ENCODE measurements around the gene AFAP1L2. TPM values are rescaled to one million over a fixed set of nuclear protein-coding genes. Genes with fewer than 3 reads are reported as not detected.

AFAP1L2 gene
- total and polyA plus RNA-seq, 7 experiments from 2014 or later, result 0.56 to 3.0 (median 1.5) TPM

DNA sequence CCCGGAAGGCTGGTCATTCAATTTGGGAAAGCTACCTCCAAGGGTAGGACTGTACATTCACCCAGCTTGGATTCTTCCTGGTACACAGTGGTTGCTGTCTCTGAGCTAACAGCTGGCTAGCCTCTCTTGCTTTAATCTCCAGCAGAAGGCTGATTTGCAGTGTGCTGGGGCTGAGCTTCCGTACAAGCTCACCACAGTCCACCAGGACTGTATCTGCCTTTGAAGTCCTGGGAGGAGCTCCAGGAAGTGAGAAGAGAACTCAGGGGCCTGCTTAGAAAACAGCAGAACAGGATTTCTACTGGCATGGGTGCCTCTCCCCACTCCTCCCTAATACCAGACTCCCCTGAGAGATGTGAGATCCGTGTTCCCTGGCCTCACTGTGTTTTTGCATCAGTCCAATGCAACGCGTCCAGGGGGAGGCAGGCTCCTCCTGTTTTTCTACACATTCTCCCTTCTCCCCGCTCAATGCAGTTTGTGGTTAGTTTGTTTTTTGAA lies 6.6 kb downstream of the AFAP1L2 start:
- H3K27me3 ChIP-seq (ENCODE audit: control insufficient read depth in 2 of 2, insufficient read depth in 2 of 2, low read length in 2 of 2), result peaks cover 0 to 4% of the 10 kb centered on the region in 2 donors
- no peaks in the 10 kb centered on the region for H3K9me3 ChIP-seq (ENCODE audit: control insufficient read depth in 2 of 3, low read length in 3 of 3)
- peak overlapping the region in 1 of 10 donors; percentile 7 for H3K4me3 Mint-ChIP-seq
- no peak overlapping the region for H3K4me3 ChIP-seq (ENCODE audit: low read length)
- H3K27ac Mint-ChIP-seq, result no peak overlapping the region
- ChIA-PET CTCF (no interaction called here), POLR2A (no interaction called here)
- H3K27me3 Mint-ChIP-seq, result peaks cover 32 to 80% (median 65%) of the 10 kb centered on the region in 5 donors
- no peak overlapping the region for H3K27ac ChIP-seq (ENCODE audit: low read depth, low read length)
- H3K9me3 Mint-ChIP-seq, result no peaks in the 10 kb centered on the region
- no peaks in the 10 kb centered on the region for H3K4me1 ChIP-seq (ENCODE audit: control insufficient read depth in 2 of 2, insufficient read depth in 2 of 2, low read length in 2 of 2)
- no peaks in the 10 kb centered on the region for H3K36me3 ChIP-seq (ENCODE audit: control insufficient read depth in 2 of 3, insufficient read depth in 3 of 3, low read length in 3 of 3)
- no peak for DNase-seq
- H3K4me1 Mint-ChIP-seq, result peaks cover 0 to 20% (median 3%) of the 10 kb centered on the region in 7 donors
- intact Hi-C loops (cut with micrococcal nuclease), result no loop called here
- no peaks in the 10 kb centered on the region for H3K36me3 Mint-ChIP-seq
- no peak for ATAC-seq

DNA sequence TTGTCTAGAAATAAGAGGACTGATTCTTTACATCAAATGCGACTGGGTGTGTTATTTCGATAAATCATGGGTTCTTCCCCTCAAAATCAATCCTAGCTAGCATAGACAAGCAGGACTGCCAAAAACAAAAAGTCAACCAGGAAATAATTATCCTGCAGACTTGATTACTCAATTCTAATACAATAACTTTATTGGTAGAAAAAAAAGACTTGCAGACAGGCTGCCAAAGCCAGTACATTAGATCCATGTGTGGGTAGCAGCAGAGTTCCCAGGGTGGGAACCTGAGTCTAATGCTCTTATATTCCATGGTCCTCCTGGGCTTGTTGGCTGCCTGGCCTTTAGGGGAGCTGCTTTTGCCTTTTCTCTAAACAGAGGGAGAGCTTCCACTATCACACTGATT lies 7.8 kb downstream of the AFAP1L2 start:
- Histone ChIP-seq H3K4me3 (ENCODE audit: low read length) (no peak overlapping the region), H3K36me3 (ENCODE audit: control insufficient read depth in 2 of 3, insufficient read depth in 3 of 3, low read length in 3 of 3) (no peaks in the 10 kb centered on the region), H3K4me1 (ENCODE audit: control insufficient read depth in 2 of 2, insufficient read depth in 2 of 2, low read length in 2 of 2) (no peaks in the 10 kb centered on the region), H3K27ac (ENCODE audit: low read depth, low read length) (no peak overlapping the region), H3K9me3 (ENCODE audit: control insufficient read depth in 2 of 3, low read length in 3 of 3) (no peaks in the 10 kb centered on the region), H3K27me3 (ENCODE audit: control insufficient read depth in 2 of 2, insufficient read depth in 2 of 2, low read length in 2 of 2) (peaks cover 0 to 4% of the 10 kb centered on the region in 2 donors)
- Mint-ChIP-seq H3K4me3 (no peak overlapping the region), H3K27me3 (peaks cover 20 to 68% (median 53%) of the 10 kb centered on the region in 5 donors), H3K36me3 (no peaks in the 10 kb centered on the region), H3K27ac (no peak overlapping the region), H3K4me1 (peaks cover 0 to 20% (median 0%) of the 10 kb centered on the region in 7 donors), H3K9me3 (peaks cover 0 to 1% (median 0%) of the 10 kb centered on the region in 11 donors)
- intact Hi-C loops (cut with micrococcal nuclease), result no loop called here
- ChIA-PET POLR2A (no interaction called here), CTCF (interaction anchor here (1.0 kb wide), 1 partner anchor 64 kb away, joined by 3 read pairs; no protein-coding TSS in a partner anchor)
- DNase-seq (no peak), ATAC-seq (no peak)

DNA sequence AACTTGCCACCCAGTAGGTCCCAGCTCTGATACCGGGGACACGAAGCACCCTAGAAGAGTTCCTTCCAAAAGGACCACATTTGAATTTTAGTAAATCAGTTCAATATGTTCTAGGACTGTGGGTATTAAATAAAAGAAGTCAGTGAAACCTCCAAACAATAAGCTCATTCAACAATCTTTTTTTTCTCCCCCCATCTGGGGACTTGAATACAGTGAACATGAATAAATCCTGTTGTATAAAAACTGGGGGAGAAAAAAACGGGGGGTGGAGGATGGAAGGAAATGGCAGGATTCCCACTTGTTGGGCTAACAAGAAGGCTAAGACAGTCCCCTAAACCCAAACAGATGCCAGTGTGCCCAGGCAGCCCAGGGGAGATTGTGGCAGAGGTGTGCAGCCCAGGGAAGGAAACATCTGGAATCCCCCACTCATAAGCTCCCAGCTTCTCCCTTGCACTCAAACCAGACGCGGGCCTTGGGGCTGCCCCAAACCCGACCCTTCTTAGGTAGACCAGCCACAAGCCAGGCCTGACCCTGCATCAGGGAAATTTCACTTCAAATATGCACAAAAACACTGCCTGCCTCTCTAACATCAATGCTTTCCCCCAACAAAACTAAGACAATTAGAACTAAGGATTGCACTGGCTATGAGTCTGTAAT lies 8.8 kb downstream of the AFAP1L2 start:
- H3K4me3 ChIP-seq (ENCODE audit: low read length), result no peak overlapping the region
- Mint-ChIP-seq H3K27me3 (peaks cover 10 to 59% (median 43%) of the 10 kb centered on the region in 5 donors), H3K4me1 (peaks cover 0 to 20% (median 0%) of the 10 kb centered on the region in 7 donors), H3K4me3 (no peak overlapping the region), H3K27ac (no peak overlapping the region), H3K36me3 (no peaks in the 10 kb centered on the region), H3K9me3 (peaks cover 0 to 1% (median 0%) of the 10 kb centered on the region in 11 donors)
- ATAC-seq, result no peak
- H3K4me1 ChIP-seq (ENCODE audit: control insufficient read depth in 2 of 2, insufficient read depth in 2 of 2, low read length in 2 of 2), result no peaks in the 10 kb centered on the region
- peaks cover 0 to 4% of the 10 kb centered on the region in 2 donors for H3K27me3 ChIP-seq (ENCODE audit: control insufficient read depth in 2 of 2, insufficient read depth in 2 of 2, low read length in 2 of 2)
- CTCF ChIA-PET, result no interaction called here
- no peaks in the 10 kb centered on the region for H3K9me3 ChIP-seq (ENCODE audit: control insufficient read depth in 2 of 3, low read length in 3 of 3)
- DNase-seq, result no peak
- no peak overlapping the region for H3K27ac ChIP-seq (ENCODE audit: low read depth, low read length)
- POLR2A ChIA-PET, result no interaction called here
- intact Hi-C loops (cut with micrococcal nuclease), result no loop called here
- H3K36me3 ChIP-seq (ENCODE audit: control insufficient read depth in 2 of 3, insufficient read depth in 3 of 3, low read length in 3 of 3), result no peaks in the 10 kb centered on the region

DNA sequence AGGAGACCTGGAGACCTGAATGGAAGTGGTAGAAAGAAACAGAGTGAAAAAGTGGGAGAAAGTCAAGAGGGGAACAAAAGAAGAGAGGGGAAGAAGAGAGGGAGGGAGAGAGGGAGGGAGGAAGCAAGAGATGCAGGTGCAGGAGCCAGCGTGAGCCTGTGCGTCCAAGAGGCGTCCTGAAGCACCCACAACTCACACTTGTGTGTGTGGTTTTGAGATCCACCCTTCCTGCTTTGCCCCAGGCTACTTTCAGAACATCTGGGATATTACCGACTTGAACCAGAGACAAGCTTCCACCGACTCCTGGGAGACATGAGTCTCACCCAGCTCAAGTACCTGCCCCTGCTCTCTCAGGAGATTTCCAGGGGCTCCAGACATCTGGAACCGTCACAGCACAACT lies 9.8 kb downstream of the AFAP1L2 start:
- H3K4me1 Mint-ChIP-seq, result peaks cover 0 to 20% (median 0%) of the 10 kb centered on the region in 7 donors
- H3K9me3 ChIP-seq (ENCODE audit: control insufficient read depth in 2 of 3, low read length in 3 of 3), result no peaks in the 10 kb centered on the region
- intact Hi-C loops (cut with micrococcal nuclease), result no loop called here
- peaks cover 0 to 4% (median 0%) of the 10 kb centered on the region in 11 donors for H3K9me3 Mint-ChIP-seq
- H3K4me1 ChIP-seq (ENCODE audit: control insufficient read depth in 2 of 2, insufficient read depth in 2 of 2, low read length in 2 of 2), result no peaks in the 10 kb centered on the region
- DNase-seq (no peak), ATAC-seq (no peak)
- H3K36me3 ChIP-seq (ENCODE audit: control insufficient read depth in 2 of 3, insufficient read depth in 3 of 3, low read length in 3 of 3), result no peaks in the 10 kb centered on the region
- POLR2A ChIA-PET, result no interaction called here
- CTCF ChIA-PET, result no interaction called here
- no peak overlapping the region for H3K4me3 Mint-ChIP-seq
- peaks cover 0 to 4% (median 0%) of the 10 kb centered on the region in 5 donors for H3K36me3 Mint-ChIP-seq
- peaks cover 0 to 4% of the 10 kb centered on the region in 2 donors for H3K27me3 ChIP-seq (ENCODE audit: control insufficient read depth in 2 of 2, insufficient read depth in 2 of 2, low read length in 2 of 2)
- no peak overlapping the region for H3K27ac Mint-ChIP-seq
- H3K4me3 ChIP-seq (ENCODE audit: low read length), result no peak overlapping the region
- H3K27me3 Mint-ChIP-seq, result peaks cover 6 to 51% (median 34%) of the 10 kb centered on the region in 5 donors
- no peak overlapping the region for H3K27ac ChIP-seq (ENCODE audit: low read depth, low read length)

GRCh38 chr10:114393886-114394285 lies 10.4 kb downstream of the AFAP1L2 start:
- no peaks in the 10 kb centered on the region for H3K9me3 ChIP-seq (ENCODE audit: control insufficient read depth in 2 of 3, low read length in 3 of 3)
- ChIA-PET POLR2A (no interaction called here), CTCF (no interaction called here)
- ATAC-seq (no peak), DNase-seq (no peak)
- intact Hi-C loops (cut with micrococcal nuclease), result no loop called here
- H3K36me3 Mint-ChIP-seq, result peaks cover 0 to 4% (median 0%) of the 10 kb centered on the region in 5 donors
- no peaks in the 10 kb centered on the region for H3K4me1 ChIP-seq (ENCODE audit: control insufficient read depth in 2 of 2, insufficient read depth in 2 of 2, low read length in 2 of 2)
- H3K4me3 ChIP-seq (ENCODE audit: low read length), result no peak overlapping the region
- peaks cover 0 to 7% (median 0%) of the 10 kb centered on the region in 11 donors for H3K9me3 Mint-ChIP-seq
- no peak overlapping the region for H3K4me3 Mint-ChIP-seq
- no peak overlapping the region for H3K27ac ChIP-seq (ENCODE audit: low read depth, low read length)
- H3K36me3 ChIP-seq (ENCODE audit: control insufficient read depth in 2 of 3, insufficient read depth in 3 of 3, low read length in 3 of 3), result no peaks in the 10 kb centered on the region
- peaks cover 0 to 4% of the 10 kb centered on the region in 2 donors for H3K27me3 ChIP-seq (ENCODE audit: control insufficient read depth in 2 of 2, insufficient read depth in 2 of 2, low read length in 2 of 2)
- peaks cover 3 to 47% (median 29%) of the 10 kb centered on the region in 5 donors for H3K27me3 Mint-ChIP-seq
- peak overlapping the region in 1 of 9 donors; percentile 66 for H3K27ac Mint-ChIP-seq
- H3K4me1 Mint-ChIP-seq, result peaks cover 0 to 20% (median 0%) of the 10 kb centered on the region in 7 donors

- H3K4me1 ChIP-seq (ENCODE audit: control insufficient read depth in 2 of 2, insufficient read depth in 2 of 2, low read length in 2 of 2), result no peaks in the 10 kb centered on the region
- no peak overlapping the region for H3K4me3 Mint-ChIP-seq
- intact Hi-C loops (cut with micrococcal nuclease), result no loop called here
- no peak for ATAC-seq
- H3K4me1 Mint-ChIP-seq, result peaks cover 0 to 23% (median 0%) of the 10 kb centered on the region in 7 donors
- no peak overlapping the region for H3K4me3 ChIP-seq (ENCODE audit: low read length)
- ChIA-PET POLR2A (no interaction called here), CTCF (no interaction called here)
- H3K9me3 ChIP-seq (ENCODE audit: control insufficient read depth in 2 of 3, low read length in 3 of 3), result no peaks in the 10 kb centered on the region
- H3K27ac Mint-ChIP-seq, result no peak overlapping the region
- peaks cover under 1 to 43% (median 27%) of the 10 kb centered on the region in 5 donors for H3K27me3 Mint-ChIP-seq
- no peaks in the 10 kb centered on the region for H3K36me3 ChIP-seq (ENCODE audit: control insufficient read depth in 2 of 3, insufficient read depth in 3 of 3, low read length in 3 of 3)
- H3K27ac ChIP-seq (ENCODE audit: low read depth, low read length), result no peak overlapping the region
- DNase-seq, result no peak
- peaks cover 0 to 4% (median 0%) of the 10 kb centered on the region in 5 donors for H3K36me3 Mint-ChIP-seq
- peaks cover 0 to 4% of the 10 kb centered on the region in 2 donors for H3K27me3 ChIP-seq (ENCODE audit: control insufficient read depth in 2 of 2, insufficient read depth in 2 of 2, low read length in 2 of 2)
- peaks cover 0 to 7% (median 0%) of the 10 kb centered on the region in 11 donors for H3K9me3 Mint-ChIP-seq
Measured at GRCh38 chr10:114393482-114393881, 10.8 kb downstream of the AFAP1L2 start.
